ENCODE data around the gene TSEN34.
"Not testable (repeated sequence)": the region's sequence is repeated elsewhere in the genome, so short reads cannot be mapped to it uniquely, and the experiment has no call there.

TSEN34 gene

DNA sequence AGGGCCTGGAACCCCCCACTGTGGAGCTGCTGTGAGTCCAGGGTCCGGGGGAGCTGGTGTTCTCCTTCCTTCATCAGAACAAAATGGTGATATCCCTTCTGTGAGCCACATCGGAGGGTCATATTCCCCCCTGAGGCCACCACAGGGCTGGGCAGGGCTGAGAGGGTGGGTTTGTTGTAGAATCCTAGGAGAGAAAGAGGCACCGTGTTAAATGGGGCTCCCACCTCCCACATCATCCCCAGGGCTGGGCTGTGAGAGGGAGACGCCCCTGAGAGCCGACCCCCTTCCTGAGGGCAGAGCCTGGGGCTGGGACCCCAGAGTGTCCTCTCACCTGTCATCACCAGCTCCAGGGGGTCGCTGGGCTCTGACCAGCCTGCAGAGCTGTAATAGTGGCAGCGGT lies 30.8 kb downstream of the TSEN34 start:
- no CpG with 5 or more reads among the region's 7 CpGs for WGBS (ENCODE audit: insufficient coverage, insufficient read length)
- not testable (repeated sequence) for H3K9me3 ChIP-seq (ENCODE audit: control insufficient read depth, insufficient read depth, low read length); DNase-seq (ENCODE audit: low read depth, low spot score)

DNA sequence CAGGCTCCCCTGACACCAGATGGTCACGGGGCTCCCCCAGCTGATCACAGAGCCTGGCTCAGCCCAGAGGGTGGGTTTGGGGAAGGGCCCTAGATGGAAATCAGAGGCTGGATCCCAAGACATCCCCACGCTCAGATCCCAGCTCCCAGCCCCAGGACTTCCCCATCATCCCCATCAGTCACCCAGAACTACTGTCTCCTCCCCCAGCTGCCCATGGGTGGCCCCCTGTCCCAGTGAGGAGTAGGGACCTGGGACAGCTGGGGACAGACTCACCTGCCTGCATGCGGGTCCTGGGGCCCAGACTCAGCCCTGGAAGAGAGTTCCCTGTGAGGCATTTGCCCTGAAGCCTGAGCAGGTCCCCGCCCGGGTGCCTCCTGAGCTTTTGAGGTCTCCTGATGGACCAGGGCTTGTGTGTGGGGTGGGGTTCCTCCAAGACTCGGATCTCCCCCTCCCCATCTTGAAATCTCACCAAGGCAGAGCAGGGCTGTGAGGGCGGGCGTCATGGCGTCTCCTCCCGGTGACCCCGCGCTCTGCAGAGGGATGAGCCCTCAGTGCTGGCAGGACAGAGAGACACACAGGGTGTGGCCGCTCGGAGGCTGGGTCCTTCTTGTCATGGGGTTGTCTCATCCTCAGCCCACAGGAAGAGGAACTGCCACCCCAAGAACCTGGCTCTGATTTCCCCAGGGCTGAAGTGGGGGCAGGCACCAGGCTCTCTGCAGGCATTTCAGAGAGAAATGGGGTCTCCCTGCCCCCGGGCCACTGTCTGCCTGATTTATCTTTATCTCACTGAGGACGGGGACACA lies 31.6 kb downstream of the TSEN34 start, which contains the start of gene LILRB3:
LILRB3 (minus strand) TSS at position 534 of the 803 bp plus-strand sequence; CDS start at position 503, 31 bp downstream.
- H3K9me3 ChIP-seq (ENCODE audit: control insufficient read depth, insufficient read depth, low read length); H3K4me3 ChIP-seq (ENCODE audit: low read length); H3K27me3 ChIP-seq (ENCODE audit: control insufficient read depth, insufficient read depth, low read length); H3K4me1 ChIP-seq (ENCODE audit: control insufficient read depth, insufficient read depth, low read length); DNase-seq (ENCODE audit: low read depth, low spot score); H3K36me3 ChIP-seq (ENCODE audit: control insufficient read depth, insufficient read depth, low read length); H3K27ac ChIP-seq (ENCODE audit: low read length): not testable (repeated sequence)
- WGBS (ENCODE audit: insufficient coverage, insufficient read length): no CpG with 5 or more reads among the region's 16 CpGs

More for the DNA sequence above, 30.8 kb downstream of the TSEN34 start:
- H3K27ac ChIP-seq (ENCODE audit: low read length); H3K4me1 ChIP-seq (ENCODE audit: control insufficient read depth, insufficient read depth, low read length); H3K36me3 ChIP-seq (ENCODE audit: control insufficient read depth, insufficient read depth, low read length); H3K4me3 ChIP-seq (ENCODE audit: low read length); H3K27me3 ChIP-seq (ENCODE audit: control insufficient read depth, insufficient read depth, low read length): not testable (repeated sequence)

DNA sequence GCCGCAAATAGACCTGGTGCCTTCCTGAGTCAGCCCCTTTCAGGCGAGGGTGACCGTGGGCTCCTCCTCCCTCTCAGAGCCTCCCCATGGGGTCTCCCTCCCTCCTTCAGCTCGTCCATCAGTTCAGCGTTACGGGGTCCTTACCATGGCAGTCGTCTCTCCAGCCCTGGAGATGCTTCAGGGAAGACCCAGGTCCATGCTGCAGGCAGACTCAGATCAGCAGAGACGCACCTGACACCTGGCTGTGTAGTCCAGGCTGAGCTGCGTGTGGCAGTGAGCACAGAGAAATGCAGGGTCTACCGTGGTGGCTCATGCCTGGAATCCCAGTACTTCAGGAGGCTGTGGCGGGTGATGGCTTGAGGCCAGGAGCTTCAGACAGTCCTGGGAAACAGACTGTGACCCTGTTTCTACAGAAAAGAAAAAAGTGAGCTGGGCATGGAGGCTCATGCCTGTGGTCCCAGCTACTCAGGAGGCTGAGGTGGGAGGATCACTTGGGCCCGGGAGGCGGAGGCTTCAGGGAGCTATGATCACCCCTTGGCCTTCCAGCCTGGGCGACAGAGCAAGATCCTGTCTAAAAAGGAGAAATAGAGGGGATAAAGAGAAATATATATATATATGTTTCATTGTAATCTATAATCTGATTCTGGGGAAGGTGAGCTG lies 32.3 kb downstream of the TSEN34 start:
- no CpG with 5 or more reads among the region's 14 CpGs for WGBS (ENCODE audit: insufficient coverage, insufficient read length)
- H3K27me3 ChIP-seq (ENCODE audit: control insufficient read depth, insufficient read depth, low read length); H3K9me3 ChIP-seq (ENCODE audit: control insufficient read depth, insufficient read depth, low read length); DNase-seq (ENCODE audit: low read depth, low spot score); H3K27ac ChIP-seq (ENCODE audit: low read length); H3K36me3 ChIP-seq (ENCODE audit: control insufficient read depth, insufficient read depth, low read length); H3K4me1 ChIP-seq (ENCODE audit: control insufficient read depth, insufficient read depth, low read length); H3K4me3 ChIP-seq (ENCODE audit: low read length): not testable (repeated sequence)

DNA sequence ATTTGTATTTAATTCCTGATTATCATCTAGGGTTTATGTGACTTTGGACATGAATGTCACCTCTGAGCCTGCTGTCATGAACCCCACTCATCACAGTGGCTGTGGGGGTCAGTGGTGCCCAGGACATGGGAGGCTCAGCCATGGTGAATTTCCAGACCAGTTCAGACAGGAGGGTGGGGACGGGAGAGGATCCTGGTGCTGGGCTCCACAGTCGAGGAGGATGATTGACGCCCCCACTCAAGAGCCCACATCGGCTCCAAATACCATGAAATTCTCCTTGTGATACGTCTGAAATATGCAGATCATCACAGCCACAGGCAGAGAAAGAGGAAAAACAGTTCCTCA lies 32.8 kb downstream of the TSEN34 start:
- not testable (repeated sequence) for DNase-seq (ENCODE audit: low read depth, low spot score); H3K27ac ChIP-seq (ENCODE audit: low read length); H3K36me3 ChIP-seq (ENCODE audit: control insufficient read depth, insufficient read depth, low read length); H3K27me3 ChIP-seq (ENCODE audit: control insufficient read depth, insufficient read depth, low read length); H3K9me3 ChIP-seq (ENCODE audit: control insufficient read depth, insufficient read depth, low read length); H3K4me1 ChIP-seq (ENCODE audit: control insufficient read depth, insufficient read depth, low read length); H3K4me3 ChIP-seq (ENCODE audit: low read length)
- WGBS (ENCODE audit: insufficient coverage, insufficient read length): no CpG with 5 or more reads among the region's 5 CpGs

DNA sequence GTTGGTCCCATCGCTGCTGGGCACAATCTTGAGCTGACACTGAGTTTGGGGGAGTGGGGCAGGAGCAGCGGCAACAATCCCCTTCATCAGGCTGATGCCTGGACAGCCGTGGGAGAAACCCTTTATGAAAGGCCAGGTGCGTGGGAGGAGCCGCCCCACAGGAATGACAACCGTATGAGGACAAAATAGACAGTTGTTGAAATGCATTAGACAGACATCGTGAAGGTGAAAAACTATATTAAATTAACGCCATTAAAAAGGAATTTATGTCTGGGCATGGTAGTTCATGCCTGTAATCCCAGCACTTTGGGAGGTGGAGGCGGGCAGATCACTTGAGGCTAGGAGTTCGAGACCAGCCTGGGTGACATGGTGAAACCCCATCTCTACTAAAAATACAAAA lies 33.5 kb downstream of the TSEN34 start:
- H3K27ac ChIP-seq (ENCODE audit: low read length); DNase-seq (ENCODE audit: low read depth, low spot score); H3K9me3 ChIP-seq (ENCODE audit: control insufficient read depth, insufficient read depth, low read length); H3K27me3 ChIP-seq (ENCODE audit: control insufficient read depth, insufficient read depth, low read length); H3K4me3 ChIP-seq (ENCODE audit: low read length); H3K4me1 ChIP-seq (ENCODE audit: control insufficient read depth, insufficient read depth, low read length); H3K36me3 ChIP-seq (ENCODE audit: control insufficient read depth, insufficient read depth, low read length): not testable (repeated sequence)
- no CpG with 5 or more reads among the region's 10 CpGs for WGBS (ENCODE audit: insufficient coverage, insufficient read length)

DNA sequence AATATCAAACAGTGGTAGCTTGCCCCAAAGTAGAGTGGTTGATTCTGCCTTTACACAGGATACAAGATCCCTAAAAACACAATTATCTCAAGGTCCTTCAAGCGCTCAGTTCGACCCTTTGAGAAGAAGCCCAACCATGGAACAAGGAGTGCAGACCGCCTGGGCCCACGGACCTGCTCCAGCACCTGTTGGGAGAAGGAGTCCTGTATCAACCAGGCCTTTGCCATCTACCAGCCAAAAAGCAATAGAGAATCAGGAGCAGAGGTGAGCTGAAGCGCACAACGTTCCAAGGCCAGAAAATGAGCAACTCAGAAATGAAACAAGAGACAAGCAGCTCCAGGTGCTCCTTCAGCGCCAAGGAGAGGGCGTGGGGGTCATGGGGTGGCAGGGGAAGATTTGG lies 38.0 kb downstream of the TSEN34 start:
- Histone ChIP-seq H3K27me3 (ENCODE audit: control insufficient read depth, insufficient read depth, low read length) (0 out of 2 replicates have a peak, but pooled peaks cover 1% of the 10 kb centered on the region), H3K9me3 (ENCODE audit: control insufficient read depth, insufficient read depth, low read length) (no peaks in the 10 kb centered on the region), H3K4me3 (ENCODE audit: low read length) (no peak overlapping the region), H3K4me1 (ENCODE audit: control insufficient read depth, insufficient read depth, low read length) (no peaks in the 10 kb centered on the region), H3K36me3 (ENCODE audit: control insufficient read depth, insufficient read depth, low read length) (no peaks in the 10 kb centered on the region), H3K27ac (ENCODE audit: low read length) (no peak overlapping the region)
- no CpG with 5 or more reads among the region's 8 CpGs for WGBS (ENCODE audit: insufficient coverage, insufficient read length)
- no peak for DNase-seq (ENCODE audit: low read depth, low spot score)

DNA sequence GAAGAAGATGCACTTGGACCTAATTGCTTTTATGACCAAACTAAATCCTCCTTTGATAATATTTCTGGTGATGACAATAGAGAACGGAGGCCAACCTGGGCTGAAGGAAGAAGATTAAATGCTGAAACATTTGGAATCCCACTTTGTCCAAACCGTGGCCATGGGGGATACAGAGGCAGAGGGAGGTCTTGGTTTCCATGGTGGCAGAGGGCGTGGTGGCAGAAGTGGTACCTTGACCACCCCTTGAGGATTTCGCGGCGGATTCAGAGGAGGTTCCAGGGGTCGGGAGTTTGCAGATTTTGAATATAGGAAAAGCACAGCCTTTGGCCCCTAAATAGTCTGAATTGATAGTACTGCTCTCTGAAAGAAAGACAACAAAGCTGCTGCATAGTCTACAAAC lies 38.9 kb downstream of the TSEN34 start:
- Histone ChIP-seq H3K27me3 (ENCODE audit: control insufficient read depth, insufficient read depth, low read length) (0 out of 2 replicates have a peak, but pooled peaks cover 1% of the 10 kb centered on the region), H3K36me3 (ENCODE audit: control insufficient read depth, insufficient read depth, low read length) (no peaks in the 10 kb centered on the region), H3K4me3 (ENCODE audit: low read length) (no peak overlapping the region), H3K9me3 (ENCODE audit: control insufficient read depth, insufficient read depth, low read length) (no peaks in the 10 kb centered on the region), H3K4me1 (ENCODE audit: control insufficient read depth, insufficient read depth, low read length) (no peaks in the 10 kb centered on the region), H3K27ac (ENCODE audit: low read length) (no peak overlapping the region)
- no peak for DNase-seq (ENCODE audit: low read depth, low spot score)
- no CpG with 5 or more reads among the region's 7 CpGs for WGBS (ENCODE audit: insufficient coverage, insufficient read length)

DNA sequence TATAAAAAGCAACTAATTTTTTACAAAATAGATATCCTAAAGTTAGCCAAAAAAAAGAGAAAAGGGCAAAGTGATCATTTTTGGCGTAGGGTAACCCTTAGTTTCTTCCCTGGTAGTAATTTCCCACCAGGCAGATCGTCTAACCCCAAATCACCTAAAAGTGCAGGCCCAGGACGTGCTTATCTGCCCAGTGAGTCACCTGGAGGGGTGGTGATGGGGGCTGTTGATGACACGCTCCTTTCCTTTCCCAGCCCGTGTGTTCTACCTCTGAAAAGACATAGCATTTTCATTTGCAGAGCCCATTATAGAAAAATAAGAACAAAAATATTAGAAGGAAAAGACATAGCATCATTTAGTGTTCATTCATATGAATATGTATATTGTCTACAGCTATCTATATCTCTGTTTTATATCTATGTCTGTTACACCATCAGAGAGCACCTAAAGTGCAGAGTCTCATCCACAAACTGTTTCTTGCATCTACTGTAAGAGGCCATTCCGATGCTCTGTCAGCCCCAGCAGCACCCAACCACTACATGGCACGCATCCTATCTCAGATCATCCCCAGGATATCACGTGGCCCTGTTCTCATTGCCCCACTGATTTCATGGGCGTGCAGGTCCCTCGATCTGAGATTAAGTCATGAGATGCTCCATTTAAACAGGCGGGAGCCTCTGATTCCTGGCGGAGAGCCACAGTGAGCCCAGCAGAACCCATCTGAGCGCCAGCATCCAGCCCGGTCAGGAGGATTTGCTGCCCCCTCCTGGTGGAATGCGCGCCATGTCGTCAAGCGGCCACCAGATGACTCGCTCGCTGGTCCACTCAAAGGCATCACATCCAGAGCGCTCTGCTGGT lies 40.2 kb downstream of the TSEN34 start:
- Histone ChIP-seq H3K4me1 (ENCODE audit: control insufficient read depth, insufficient read depth, low read length) (no peaks in the 10 kb centered on the region), H3K4me3 (ENCODE audit: low read length) (no peak overlapping the region), H3K9me3 (ENCODE audit: control insufficient read depth, insufficient read depth, low read length) (no peaks in the 10 kb centered on the region), H3K36me3 (ENCODE audit: control insufficient read depth, insufficient read depth, low read length) (no peaks in the 10 kb centered on the region), H3K27ac (ENCODE audit: low read length) (no peak overlapping the region), H3K27me3 (ENCODE audit: control insufficient read depth, insufficient read depth, low read length) (0 out of 2 replicates have a peak, but pooled peaks cover 1% of the 10 kb centered on the region)
- no CpG with 5 or more reads among the region's 21 CpGs for WGBS (ENCODE audit: insufficient coverage, insufficient read length)
- DNase-seq (ENCODE audit: low read depth, low spot score): peak; percentile 94

DNA sequence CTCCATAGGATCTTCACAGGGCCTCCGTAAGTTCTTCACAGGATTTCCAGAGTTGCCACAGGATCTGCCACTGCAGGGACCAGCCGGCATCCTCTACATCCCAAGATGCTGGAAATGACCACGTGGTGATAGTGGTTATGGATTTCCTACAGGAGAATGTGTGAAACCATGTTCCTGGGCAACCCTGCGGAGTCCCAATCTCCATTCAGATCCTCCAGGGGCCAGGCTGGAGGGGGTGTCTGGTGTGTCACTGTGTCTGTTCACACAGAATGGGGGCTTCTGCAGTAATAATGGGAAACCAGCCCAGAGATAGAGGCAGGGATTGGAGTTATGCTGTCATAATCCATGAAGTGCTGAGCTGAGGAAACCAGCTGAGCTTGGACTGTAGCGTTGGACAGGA lies 42.8 kb downstream of the TSEN34 start:
- Histone ChIP-seq H3K27me3 (ENCODE audit: control insufficient read depth, insufficient read depth, low read length) (0 out of 2 replicates have a peak, but pooled peaks cover 1% of the 10 kb centered on the region), H3K4me1 (ENCODE audit: control insufficient read depth, insufficient read depth, low read length) (no peaks in the 10 kb centered on the region), H3K36me3 (ENCODE audit: control insufficient read depth, insufficient read depth, low read length) (no peaks in the 10 kb centered on the region), H3K4me3 (ENCODE audit: low read length) (no peak overlapping the region), H3K9me3 (ENCODE audit: control insufficient read depth, insufficient read depth, low read length) (0 out of 2 replicates have a peak, but pooled peaks cover 1% of the 10 kb centered on the region), H3K27ac (ENCODE audit: low read length) (no peak overlapping the region)
- no CpG with 5 or more reads among the region's 5 CpGs for WGBS (ENCODE audit: insufficient coverage, insufficient read length)
- DNase-seq (ENCODE audit: low read depth, low spot score): no peak

Data from iPS DF 6.9 (cell line).